ENCODE results near the gene NHLH2. TPM values are rescaled to one million over a fixed set of nuclear protein-coding genes. Genes with fewer than 3 reads are reported as not detected.

NHLH2 gene
- total and polyA plus RNA-seq, 5 donors from 2014 or later: not detected

GRCh38 chr1:115850937-115851336 lies 10.0 kb upstream of the NHLH2 start:
- H3K27ac Mint-ChIP-seq: no peak overlapping the region
- peaks cover 15% of the 10 kb centered on the region for H3K27me3 Mint-ChIP-seq
- H3K9me3 Mint-ChIP-seq: peaks cover 0 to 12% (median 3%) of the 10 kb centered on the region in 7 donors
- Histone ChIP-seq H3K36me3 (ENCODE audit: control insufficient read depth, insufficient read depth, low read length) (no peaks in the 10 kb centered on the region), H3K9me3 (ENCODE audit: control insufficient read depth in 2 of 2, low read length in 2 of 2) (no peaks in the 10 kb centered on the region), H3K4me1 (ENCODE audit: control insufficient read depth, insufficient read depth, low read length, poor library complexity, severe bottlenecking) (no peaks in the 10 kb centered on the region), H3K4me3 (ENCODE audit: low read depth, low read length) (no peak overlapping the region), H3K27me3 (ENCODE audit: control insufficient read depth, insufficient read depth, low read length) (peaks cover 5% of the 10 kb centered on the region), H3K27ac (ENCODE audit: insufficient read depth, low read length, poor library complexity, severe bottlenecking) (no peak overlapping the region)
- no peak for DNase-seq
- H3K4me1 Mint-ChIP-seq: no peaks in the 10 kb centered on the region
- no peaks in the 10 kb centered on the region for H3K36me3 Mint-ChIP-seq
- H3K4me3 Mint-ChIP-seq: no peak overlapping the region
- no peak for ATAC-seq (ENCODE audit: low read depth in 2 of 2)

- DNase-seq: no peak
- no peaks in the 10 kb centered on the region for H3K4me1 ChIP-seq (ENCODE audit: control insufficient read depth, insufficient read depth, low read length, poor library complexity, severe bottlenecking)
- H3K27ac Mint-ChIP-seq: no peak overlapping the region
- peaks cover 9% of the 10 kb centered on the region for H3K27me3 Mint-ChIP-seq
- H3K27me3 ChIP-seq (ENCODE audit: control insufficient read depth, insufficient read depth, low read length): peaks cover 10% of the 10 kb centered on the region
- no peak overlapping the region for H3K27ac ChIP-seq (ENCODE audit: insufficient read depth, low read length, poor library complexity, severe bottlenecking)
- H3K4me3 Mint-ChIP-seq: no peak overlapping the region
- no peak overlapping the region for H3K4me3 ChIP-seq (ENCODE audit: low read depth, low read length)
- H3K4me1 Mint-ChIP-seq: no peaks in the 10 kb centered on the region
- no peaks in the 10 kb centered on the region for H3K36me3 Mint-ChIP-seq
- H3K9me3 ChIP-seq (ENCODE audit: control insufficient read depth in 2 of 2, low read length in 2 of 2): no peaks in the 10 kb centered on the region
- ATAC-seq (ENCODE audit: low read depth in 2 of 2): no peak
- H3K36me3 ChIP-seq (ENCODE audit: control insufficient read depth, insufficient read depth, low read length): no peaks in the 10 kb centered on the region
- H3K9me3 Mint-ChIP-seq: peaks cover 0 to 19% (median 3%) of the 10 kb centered on the region in 7 donors
Observed at GRCh38 chr1:115847787-115848186, 6.9 kb upstream of the NHLH2 start.

- H3K27me3 Mint-ChIP-seq: peaks cover 33% of the 10 kb centered on the region
- peaks cover 0 to 7% (median 0%) of the 10 kb centered on the region in 4 donors for H3K4me1 Mint-ChIP-seq
Observed at GRCh38 chr1:115842948-115843347, 2.0 kb upstream of the NHLH2 start.

GRCh38 chr1:115839679-115840237 lies 1.2 kb downstream of the NHLH2 start:
- Mint-ChIP-seq H3K9me3 (peaks cover 0 to 7% (median 2%) of the 10 kb centered on the region in 7 donors), H3K27me3 (peaks cover 59% of the 10 kb centered on the region), H3K4me3 (no peak overlapping the region), H3K36me3 (no peaks in the 10 kb centered on the region), H3K4me1 (peaks cover 0 to 9% (median 0%) of the 10 kb centered on the region in 4 donors), H3K27ac (no peak overlapping the region)
- ATAC-seq (ENCODE audit: low read depth in 2 of 2) (no peak), DNase-seq (no peak)
- Histone ChIP-seq H3K9me3 (ENCODE audit: control insufficient read depth in 2 of 2, low read length in 2 of 2) (no peaks in the 10 kb centered on the region), H3K4me3 (ENCODE audit: low read depth, low read length) (no peak overlapping the region), H3K4me1 (ENCODE audit: control insufficient read depth, insufficient read depth, low read length, poor library complexity, severe bottlenecking) (peaks cover 11% of the 10 kb centered on the region), H3K27me3 (ENCODE audit: control insufficient read depth, insufficient read depth, low read length) (peaks cover 53% of the 10 kb centered on the region), H3K36me3 (ENCODE audit: control insufficient read depth, insufficient read depth, low read length) (no peaks in the 10 kb centered on the region), H3K27ac (ENCODE audit: insufficient read depth, low read length, poor library complexity, severe bottlenecking) (no peak overlapping the region)

More at GRCh38 chr1:115842948-115843347, 2.0 kb upstream of the NHLH2 start:
- Mint-ChIP-seq H3K36me3 (no peaks in the 10 kb centered on the region), H3K9me3 (peaks cover 0 to 7% (median 2%) of the 10 kb centered on the region in 7 donors), H3K4me3 (no peak overlapping the region), H3K27ac (no peak overlapping the region)
- no peak overlapping the region for H3K27ac ChIP-seq (ENCODE audit: insufficient read depth, low read length, poor library complexity, severe bottlenecking)
- no peak overlapping the region for H3K4me3 ChIP-seq (ENCODE audit: low read depth, low read length)
- H3K27me3 ChIP-seq (ENCODE audit: control insufficient read depth, insufficient read depth, low read length): peaks cover 35% of the 10 kb centered on the region
- H3K9me3 ChIP-seq (ENCODE audit: control insufficient read depth in 2 of 2, low read length in 2 of 2): no peaks in the 10 kb centered on the region
- ATAC-seq (ENCODE audit: low read depth in 2 of 2) (no peak), DNase-seq (no peak)
- H3K4me1 ChIP-seq (ENCODE audit: control insufficient read depth, insufficient read depth, low read length, poor library complexity, severe bottlenecking): peaks cover 11% of the 10 kb centered on the region
- no peaks in the 10 kb centered on the region for H3K36me3 ChIP-seq (ENCODE audit: control insufficient read depth, insufficient read depth, low read length)

GRCh38 chr1:115839029-115839678 lies 1.8 kb downstream of the NHLH2 start:
- Histone ChIP-seq H3K9me3 (ENCODE audit: control insufficient read depth in 2 of 2, low read length in 2 of 2) (no peaks in the 10 kb centered on the region), H3K27me3 (ENCODE audit: control insufficient read depth, insufficient read depth, low read length) (peaks cover 53% of the 10 kb centered on the region), H3K27ac (ENCODE audit: insufficient read depth, low read length, poor library complexity, severe bottlenecking) (no peak overlapping the region), H3K4me3 (ENCODE audit: low read depth, low read length) (no peak overlapping the region), H3K36me3 (ENCODE audit: control insufficient read depth, insufficient read depth, low read length) (no peaks in the 10 kb centered on the region), H3K4me1 (ENCODE audit: control insufficient read depth, insufficient read depth, low read length, poor library complexity, severe bottlenecking) (peaks cover 11% of the 10 kb centered on the region)
- DNase-seq: no peak
- Mint-ChIP-seq H3K36me3 (no peaks in the 10 kb centered on the region), H3K27ac (no peak overlapping the region), H3K4me3 (no peak overlapping the region), H3K27me3 (peaks cover 59% of the 10 kb centered on the region), H3K9me3 (peaks cover 0 to 4% (median 2%) of the 10 kb centered on the region in 7 donors), H3K4me1 (peaks cover 0 to 9% (median 0%) of the 10 kb centered on the region in 4 donors)
- no peak for ATAC-seq (ENCODE audit: low read depth in 2 of 2)

- ATAC-seq (ENCODE audit: low read depth in 2 of 2) (no peak), DNase-seq (no peak)
- Histone ChIP-seq H3K27me3 (ENCODE audit: control insufficient read depth, insufficient read depth, low read length) (peaks cover 53% of the 10 kb centered on the region), H3K9me3 (ENCODE audit: control insufficient read depth in 2 of 2, low read length in 2 of 2) (no peaks in the 10 kb centered on the region), H3K36me3 (ENCODE audit: control insufficient read depth, insufficient read depth, low read length) (no peaks in the 10 kb centered on the region), H3K4me1 (ENCODE audit: control insufficient read depth, insufficient read depth, low read length, poor library complexity, severe bottlenecking) (peaks cover 11% of the 10 kb centered on the region), H3K4me3 (ENCODE audit: low read depth, low read length) (no peak overlapping the region), H3K27ac (ENCODE audit: insufficient read depth, low read length, poor library complexity, severe bottlenecking) (no peak overlapping the region)
- Mint-ChIP-seq H3K4me1 (peaks cover 0 to 9% (median 0%) of the 10 kb centered on the region in 4 donors), H3K9me3 (peaks cover 0 to 5% (median 0%) of the 10 kb centered on the region in 7 donors), H3K27ac (no peak overlapping the region), H3K36me3 (no peaks in the 10 kb centered on the region), H3K27me3 (peaks cover 59% of the 10 kb centered on the region), H3K4me3 (no peak overlapping the region)
Observed at GRCh38 chr1:115838431-115839028, 2.4 kb downstream of the NHLH2 start.

- peaks cover 49% of the 10 kb centered on the region for H3K27me3 ChIP-seq (ENCODE audit: control insufficient read depth, insufficient read depth, low read length)
- Mint-ChIP-seq H3K27me3 (peaks cover 58% of the 10 kb centered on the region), H3K4me3 (no peak overlapping the region), H3K4me1 (peaks cover 0 to 9% (median 0%) of the 10 kb centered on the region in 4 donors), H3K9me3 (peaks cover 0 to 4% (median 0%) of the 10 kb centered on the region in 7 donors), H3K36me3 (no peaks in the 10 kb centered on the region), H3K27ac (no peak overlapping the region)
- ATAC-seq (ENCODE audit: low read depth in 2 of 2): no peak
- H3K27ac ChIP-seq (ENCODE audit: insufficient read depth, low read length, poor library complexity, severe bottlenecking): no peak overlapping the region
- H3K4me3 ChIP-seq (ENCODE audit: low read depth, low read length): no peak overlapping the region
- H3K36me3 ChIP-seq (ENCODE audit: control insufficient read depth, insufficient read depth, low read length): no peaks in the 10 kb centered on the region
- no peak for DNase-seq
- H3K4me1 ChIP-seq (ENCODE audit: control insufficient read depth, insufficient read depth, low read length, poor library complexity, severe bottlenecking): peaks cover 11% of the 10 kb centered on the region
- H3K9me3 ChIP-seq (ENCODE audit: control insufficient read depth in 2 of 2, low read length in 2 of 2): no peaks in the 10 kb centered on the region
Observed at GRCh38 chr1:115837740-115838421, 3.0 kb downstream of the NHLH2 start.
